Measurements from ENCODE around the gene PLRG1.

PLRG1 gene

DNA sequence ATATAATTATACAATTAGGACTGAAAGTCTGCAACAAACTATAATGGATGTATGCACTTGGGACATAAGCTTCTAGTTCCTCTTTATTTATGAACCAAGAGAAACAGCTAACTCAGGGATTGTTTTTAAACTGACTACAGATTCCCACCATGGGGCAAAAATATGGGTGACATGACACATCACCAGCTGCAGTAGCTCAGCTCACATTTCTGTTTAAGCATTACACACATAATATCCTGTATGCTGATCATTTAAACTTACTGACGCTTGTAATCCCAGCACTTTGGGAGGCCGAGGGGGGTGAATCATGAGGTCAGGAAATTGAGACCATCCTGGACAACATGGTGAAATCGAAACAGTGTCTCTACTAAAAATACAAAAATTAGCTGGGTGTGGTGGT lies 24.1 kb upstream of the PLRG1 start:
- DNase-seq (ENCODE audit: low read depth in 1 of 2, low spot score in 1 of 2): no peak

GRCh38 chr4:154573190-154573870 lies 23.1 kb upstream of the PLRG1 start:
- no peak for DNase-seq (ENCODE audit: low read depth in 1 of 2, low spot score in 1 of 2)

DNA sequence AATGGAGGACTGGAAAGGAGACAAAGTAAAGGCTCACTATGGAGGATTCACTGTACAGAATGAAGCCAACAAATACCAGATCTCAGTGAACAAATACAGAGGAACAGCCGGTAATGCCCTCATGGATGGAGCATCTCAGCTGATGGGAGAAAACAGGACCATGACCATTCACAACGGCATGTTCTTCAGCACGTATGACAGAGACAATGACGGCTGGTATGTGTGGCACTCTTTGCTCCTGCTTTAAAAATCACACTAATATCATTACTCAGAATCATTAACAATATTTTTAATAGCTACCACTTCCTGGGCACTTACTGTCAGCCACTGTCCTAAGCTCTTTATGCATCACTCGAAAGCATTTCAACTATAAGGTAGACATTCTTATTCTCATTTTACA lies 19.4 kb upstream of the PLRG1 start:
- DNase-seq (ENCODE audit: low read depth in 1 of 2, low spot score in 1 of 2): no peak

- no peak for DNase-seq (ENCODE audit: low read depth in 1 of 2, low spot score in 1 of 2)
Observed at GRCh38 chr4:154569028-154569427, 18.8 kb upstream of the PLRG1 start.

DNA sequence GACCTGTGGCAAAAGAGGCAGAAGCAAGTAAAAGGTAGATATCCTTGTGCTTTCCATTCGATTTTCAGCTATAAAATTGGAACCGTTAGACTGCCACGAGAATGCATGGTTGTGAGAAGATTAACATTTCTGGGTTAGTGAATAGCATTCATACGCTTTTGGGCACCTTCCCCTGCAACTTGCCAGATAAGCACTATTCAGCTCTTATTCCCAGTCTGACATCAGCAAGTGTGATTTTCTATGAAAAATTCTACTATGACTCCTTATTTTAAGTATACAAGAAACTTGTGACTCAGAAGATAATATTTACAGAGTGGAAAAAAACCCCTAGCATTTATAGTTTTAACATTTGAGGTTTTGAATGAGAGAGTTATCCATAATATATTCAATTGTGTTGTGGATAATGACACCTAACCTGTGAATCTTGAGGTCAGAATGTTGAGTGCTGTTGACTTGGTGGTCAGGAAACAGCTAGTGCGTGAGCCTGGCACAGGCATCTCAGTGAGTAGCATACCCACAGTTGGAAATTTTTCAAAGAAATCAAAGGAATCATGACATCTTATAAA lies 16.5 kb upstream of the PLRG1 start:
- no peak for DNase-seq (ENCODE audit: low read depth in 1 of 2, low spot score in 1 of 2)

DNA sequence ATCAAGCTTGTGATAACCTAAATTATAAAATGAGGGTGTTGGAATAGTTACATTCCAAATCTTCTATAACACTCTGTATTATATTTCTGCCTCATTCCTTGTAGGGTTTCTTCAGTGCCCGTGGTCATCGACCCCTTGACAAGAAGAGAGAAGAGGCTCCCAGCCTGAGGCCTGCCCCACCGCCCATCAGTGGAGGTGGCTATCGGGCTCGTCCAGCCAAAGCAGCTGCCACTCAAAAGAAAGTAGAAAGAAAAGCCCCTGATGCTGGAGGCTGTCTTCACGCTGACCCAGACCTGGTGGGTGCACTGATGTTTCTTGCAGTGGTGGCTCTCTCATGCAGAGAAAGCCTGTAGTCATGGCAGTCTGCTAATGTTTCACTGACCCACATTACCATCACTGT lies 15.5 kb upstream of the PLRG1 start:
- DNase-seq (ENCODE audit: low read depth in 1 of 2, low spot score in 1 of 2): no peak

- no peak for DNase-seq (ENCODE audit: low read depth in 1 of 2, low spot score in 1 of 2)
Observed at GRCh38 chr4:154564311-154564710, 14.1 kb upstream of the PLRG1 start.

DNA sequence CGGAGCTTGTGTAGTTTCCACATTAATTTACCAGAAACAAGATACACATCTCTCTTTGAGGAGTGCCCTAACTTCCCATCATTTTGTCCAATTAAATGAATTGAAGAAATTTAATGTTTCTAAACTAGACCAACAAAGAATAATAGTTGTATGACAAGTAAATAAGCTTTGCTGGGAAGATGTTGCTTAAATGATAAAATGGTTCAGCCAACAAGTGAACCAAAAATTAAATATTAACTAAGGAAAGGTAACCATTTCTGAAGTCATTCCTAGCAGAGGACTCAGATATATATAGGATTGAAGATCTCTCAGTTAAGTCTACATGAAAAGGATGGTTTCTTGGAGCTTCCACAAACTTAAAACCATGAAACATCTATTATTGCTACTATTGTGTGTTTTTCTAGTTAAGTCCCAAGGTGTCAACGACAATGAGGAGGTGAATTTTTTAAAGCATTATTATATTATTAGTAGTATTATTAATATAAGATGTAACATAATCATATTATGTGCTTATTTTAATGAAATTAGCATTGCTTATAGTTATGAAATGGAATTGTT lies 12.6 kb upstream of the PLRG1 start, which contains the start of gene FGB:
Gene FGB, plus strand, starts transcription at position 315 of the 558 bp plus-strand sequence. Its CDS starts 8 bp downstream, at position 323.
- DNase-seq (ENCODE audit: low read depth in 1 of 2, low spot score in 1 of 2): no peak

GRCh38 chr4:154560824-154561231 lies 10.6 kb upstream of the PLRG1 start:
- no peak for DNase-seq (ENCODE audit: low read depth in 1 of 2, low spot score in 1 of 2)

DNA sequence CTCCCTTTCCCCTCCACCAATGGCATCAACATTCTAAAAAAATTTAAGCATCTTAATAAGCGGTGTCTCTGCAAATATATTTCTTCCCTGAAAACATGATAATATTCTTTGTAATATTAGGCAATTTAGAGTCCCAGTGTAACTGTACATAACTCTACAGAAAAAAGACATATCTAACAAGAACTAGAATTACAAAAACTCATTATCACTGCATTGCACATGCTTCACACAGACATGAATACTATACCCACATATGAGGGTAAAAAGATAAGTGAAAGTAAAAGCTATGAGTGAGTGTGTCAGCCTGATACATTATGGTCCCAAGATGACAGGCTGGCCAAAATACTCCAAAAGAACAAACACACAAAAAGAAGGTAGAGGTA lies 10.2 kb upstream of the PLRG1 start:
- no peak for DNase-seq (ENCODE audit: low read depth in 1 of 2, low spot score in 1 of 2)

DNA sequence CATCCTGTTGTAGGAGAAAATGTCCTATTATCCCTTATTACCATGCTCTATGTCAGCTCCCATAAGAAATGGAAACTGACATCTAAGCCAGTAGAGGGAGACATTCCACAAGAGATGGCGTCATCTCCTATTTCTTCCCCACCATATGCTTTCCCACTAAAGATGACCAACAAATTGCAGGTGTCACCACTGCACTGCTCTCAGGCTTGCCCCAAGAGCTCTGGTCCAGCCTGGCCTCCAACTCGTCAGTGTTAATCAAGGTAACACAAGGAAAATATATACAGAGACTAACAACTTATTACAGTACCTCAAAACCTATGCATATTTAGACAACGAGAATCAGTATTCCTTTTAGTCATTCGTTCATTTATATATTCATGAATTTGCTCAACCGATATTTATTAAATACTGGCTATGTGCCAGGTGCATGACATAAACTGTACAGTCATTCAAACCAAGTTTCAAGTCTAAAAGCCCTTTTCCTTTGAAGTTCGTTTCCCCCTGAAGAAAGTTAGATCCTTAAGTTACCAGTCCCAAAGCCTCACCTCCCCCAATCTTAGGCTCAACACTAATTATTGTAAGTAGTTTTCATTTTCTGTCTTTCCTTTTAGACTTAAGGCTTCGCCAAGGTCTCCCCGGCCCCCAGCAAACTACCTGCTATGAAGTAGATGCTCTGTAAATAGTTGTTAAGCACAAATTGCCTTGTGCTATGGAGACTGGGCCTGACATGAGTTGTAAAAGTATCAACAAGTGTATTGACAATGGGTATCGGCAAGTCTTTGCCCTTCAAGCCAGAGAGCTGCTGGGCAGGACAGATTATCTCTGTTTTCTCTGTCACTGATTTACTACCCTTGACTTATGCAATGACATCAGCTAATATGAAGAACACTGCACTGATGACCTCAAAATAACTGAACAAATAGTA lies 9.6 kb upstream of the PLRG1 start:
- no peak for DNase-seq (ENCODE audit: low read depth in 1 of 2, low spot score in 1 of 2)

DNA sequence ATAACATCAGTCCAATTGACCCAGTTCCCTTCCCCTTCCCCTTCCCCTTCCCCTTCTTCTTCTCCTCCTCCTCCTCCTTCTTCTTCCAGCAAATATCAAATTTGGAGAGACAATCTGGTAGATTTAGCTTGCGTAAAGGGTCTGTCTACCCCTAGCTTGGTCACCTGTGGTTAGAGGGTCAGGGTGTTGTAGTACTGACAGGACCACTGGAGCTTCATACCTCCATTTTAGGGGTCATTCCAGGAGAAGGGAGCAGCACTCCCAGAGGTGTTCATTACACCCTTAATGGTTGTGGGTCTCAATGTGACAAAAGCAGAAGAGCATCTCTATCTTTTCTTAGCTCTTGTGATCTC lies 8.9 kb upstream of the PLRG1 start:
- no peak for DNase-seq (ENCODE audit: low read depth in 1 of 2, low spot score in 1 of 2)

DNA sequence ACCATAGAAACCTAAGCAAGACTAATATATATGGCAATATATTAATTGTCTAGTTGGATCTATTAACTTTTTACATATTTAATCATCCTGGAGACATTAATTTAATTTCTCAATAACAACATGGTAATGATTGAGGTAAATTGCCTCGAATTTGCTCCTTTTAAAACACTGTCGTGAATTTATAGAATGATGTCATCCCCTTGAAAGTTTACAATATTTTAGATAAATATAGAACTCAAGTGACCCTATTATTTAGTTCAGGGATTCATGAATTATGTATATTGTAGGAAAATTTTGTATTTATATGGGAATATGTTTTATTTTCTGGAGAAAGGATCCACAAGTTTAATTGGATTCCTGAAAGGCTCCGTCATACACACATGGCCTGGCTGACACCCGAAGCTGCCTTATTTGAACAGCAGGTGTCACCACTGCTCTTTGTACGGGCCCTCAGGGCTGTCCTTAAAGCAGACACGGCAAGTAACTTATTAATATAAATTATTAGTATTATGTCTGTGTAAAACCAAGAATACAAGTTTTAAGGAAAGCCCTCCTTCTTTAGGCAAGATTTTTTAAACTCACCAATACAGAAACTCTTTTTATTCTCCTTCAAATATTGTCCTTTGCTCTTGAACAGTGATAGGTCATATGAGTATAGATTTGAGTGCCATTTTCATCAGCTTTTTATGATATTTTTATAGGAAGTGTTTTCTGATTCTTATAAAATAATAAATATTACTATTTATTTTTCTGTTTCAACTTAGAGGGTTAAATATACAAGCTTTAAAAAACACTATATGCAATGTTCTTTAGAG lies 1.9 kb upstream of the PLRG1 start:
- DNase-seq (ENCODE audit: low read depth in 1 of 2, low spot score in 1 of 2): peak; percentile 40 to 41

DNA sequence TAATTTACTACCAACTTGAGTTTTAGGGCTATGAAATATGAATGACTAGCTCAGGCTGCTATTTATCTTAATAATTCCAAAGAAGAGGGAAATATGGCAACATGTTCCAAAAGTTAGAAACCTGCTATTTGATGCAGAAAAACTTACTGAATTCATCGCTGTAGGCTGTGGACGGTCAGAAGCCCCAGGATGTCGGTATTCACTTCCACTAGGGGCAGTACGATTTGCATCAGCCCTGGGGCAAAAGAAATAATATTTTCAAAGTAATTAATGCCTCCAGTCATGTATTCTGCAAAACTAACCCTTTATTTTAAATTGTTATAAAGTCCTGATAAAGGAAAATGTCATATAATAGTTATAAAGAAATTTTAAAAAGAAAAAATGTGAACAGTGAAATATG lies 4.5 kb downstream of the PLRG1 start:
- DNase-seq (ENCODE audit: low read depth in 1 of 2, low spot score in 1 of 2): no peak

- no peak for DNase-seq (ENCODE audit: low read depth in 1 of 2, low spot score in 1 of 2)
Observed at GRCh38 chr4:154542271-154542879, 7.8 kb downstream of the PLRG1 start.

DNA sequence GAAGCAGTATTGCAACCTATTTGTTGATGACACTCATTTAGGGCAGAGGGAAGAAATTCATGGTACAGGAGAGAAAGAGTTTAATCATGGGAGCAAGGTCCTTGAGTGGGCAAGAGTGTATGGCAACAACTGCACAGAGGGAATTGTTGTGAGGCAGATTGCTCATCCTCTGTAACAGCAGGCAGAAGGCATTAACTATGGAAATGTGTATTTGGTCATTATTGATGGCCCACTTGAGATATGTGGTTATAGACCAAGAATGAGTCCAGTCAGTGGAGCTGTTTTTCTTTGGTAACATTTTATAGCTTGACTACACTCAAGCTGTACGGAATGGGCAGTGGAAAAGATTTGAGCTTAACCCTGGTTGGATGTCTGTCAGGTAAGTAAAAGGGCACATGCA lies 15.9 kb downstream of the PLRG1 start:
- no peak for DNase-seq (ENCODE audit: low read depth in 1 of 2, low spot score in 1 of 2)

DNA sequence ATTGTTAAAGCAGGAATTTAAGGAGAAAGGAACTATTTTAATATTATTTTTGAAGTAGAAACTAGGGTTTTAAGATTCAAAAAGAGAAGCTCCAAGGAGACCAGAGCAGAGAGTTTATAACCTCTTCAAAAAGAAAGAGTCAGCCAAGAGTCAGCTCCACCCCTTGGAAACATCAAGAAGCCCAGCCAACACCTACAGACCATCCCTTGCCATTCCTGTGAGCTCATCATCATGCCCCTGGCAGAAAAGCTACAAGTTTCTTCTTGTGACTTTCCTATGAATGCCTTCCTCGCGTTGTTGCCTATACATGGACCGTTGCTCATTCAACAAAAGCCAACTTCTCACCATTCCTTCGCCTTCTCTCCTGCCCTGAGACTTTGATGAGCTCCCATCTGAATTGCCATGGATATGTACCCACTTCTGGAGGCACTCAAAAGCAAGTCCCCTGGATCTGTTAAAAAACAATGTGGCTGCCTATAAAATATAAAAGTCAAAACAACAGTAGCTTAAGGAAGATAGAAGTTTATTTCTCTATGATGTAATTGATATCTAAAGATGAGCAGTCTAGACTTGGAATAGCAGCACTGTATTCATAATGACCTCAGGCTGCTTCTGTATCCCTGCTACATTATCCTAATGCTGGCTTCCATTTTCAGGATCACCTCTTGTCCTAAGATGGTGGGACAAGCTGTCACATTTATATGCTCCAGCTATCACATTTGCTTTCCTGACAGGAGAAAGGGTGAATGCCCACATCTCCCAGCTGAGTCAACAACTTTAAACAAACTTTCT lies 20.3 kb downstream of the PLRG1 start:
- DNase-seq (ENCODE audit: low read depth in 1 of 2, low spot score in 1 of 2): no peak

DNA sequence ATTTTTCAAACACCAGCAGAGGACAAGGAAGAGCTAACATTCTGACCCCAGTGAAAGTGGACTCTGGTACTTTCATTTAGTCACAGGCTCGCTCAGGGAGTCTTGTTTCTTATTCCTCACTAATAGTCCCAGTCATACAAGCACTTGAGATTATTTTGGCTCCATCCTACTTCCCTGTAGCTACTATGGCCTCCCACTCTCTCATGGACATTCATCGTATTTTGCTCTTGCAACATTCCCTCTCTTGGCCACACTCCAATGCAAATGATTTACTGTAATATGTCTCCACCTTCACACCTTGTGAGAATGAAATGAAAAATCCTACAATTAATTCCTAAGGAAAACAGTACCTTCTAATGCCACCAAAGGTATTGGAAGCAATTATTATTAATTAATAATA lies 21.3 kb downstream of the PLRG1 start:
- DNase-seq (ENCODE audit: low read depth in 1 of 2, low spot score in 1 of 2): no peak

DNA sequence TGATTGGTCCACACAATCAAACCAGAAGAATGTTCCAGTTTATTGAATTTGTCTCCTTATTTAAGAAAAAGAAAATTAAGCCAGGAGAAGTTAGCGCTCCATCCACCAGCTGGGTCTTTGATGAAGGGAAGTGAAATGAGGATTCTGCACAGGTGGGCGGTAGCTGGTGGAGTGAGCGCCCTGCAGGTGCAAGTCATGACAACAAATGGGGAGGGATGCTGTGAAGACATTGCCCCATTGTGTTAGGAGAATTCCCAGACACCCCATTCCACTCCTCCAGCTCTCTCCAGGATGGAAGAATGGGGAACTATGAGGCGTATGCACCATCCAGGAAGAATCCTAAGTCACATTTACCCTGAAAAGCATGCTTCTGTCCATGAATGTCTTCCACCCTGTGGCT lies 22.9 kb downstream of the PLRG1 start:
- DNase-seq (ENCODE audit: low read depth in 1 of 2, low spot score in 1 of 2): no peak

- DNase-seq (ENCODE audit: low read depth in 1 of 2, low spot score in 1 of 2): no peak
Observed at GRCh38 chr4:154526151-154526550, 24.0 kb downstream of the PLRG1 start.

Data from stimulated activated CD4-positive, alpha-beta T cell treated with anti-CD3 and anti-CD28 coated beads, Interleukin-15, amount 100 ng/mL, for 1 hour (primary cell).